NCI-H2196 (cell line): ENCODE measurements around the gene GPD1.
A peak's percentile ranks its signal among the peaks of the same experiment; 100 is the strongest.
"Not testable (repeated sequence)": the region's sequence is repeated elsewhere in the genome, so short reads cannot be mapped to it uniquely, and the experiment has no call there.

Experiments used
- DNase-seq: peaks from one replicate; lab custom pipeline; 2025; ENCODE audit not compliant: unreplicated experiment; lab: John Stamatoyannopoulos, UW

GPD1 gene

GRCh38 chr12:50073206-50073605, 30.6 kb upstream of the GPD1 start:
- DNase-seq, result no peak

GRCh38 chr12:50073712-50074111, 30.1 kb upstream of the GPD1 start:
- no peak for DNase-seq

- DNase-seq, result peak; percentile 86
Observed at GRCh38 chr12:50074936-50075807, 28.6 kb upstream of the GPD1 start.

GRCh38 chr12:50075808-50076170, 28.0 kb upstream of the GPD1 start:
- no peak for DNase-seq

GRCh38 chr12:50077099-50077498, 26.7 kb upstream of the GPD1 start:
- DNase-seq, result no peak

- no peak for DNase-seq
Observed at GRCh38 chr12:50078281-50078680, 25.5 kb upstream of the GPD1 start.

GRCh38 chr12:50079771-50080170, 24.0 kb upstream of the GPD1 start:
- DNase-seq, result no peak

GRCh38 chr12:50081096-50081808, 22.6 kb upstream of the GPD1 start:
- no peak for DNase-seq

GRCh38 chr12:50082644-50083043, 21.2 kb upstream of the GPD1 start:
- no peak for DNase-seq

- no peak for DNase-seq
Observed at GRCh38 chr12:50083301-50083700, 20.5 kb upstream of the GPD1 start.

- DNase-seq, result not testable (repeated sequence)
Observed at GRCh38 chr12:50084409-50084774, 19.4 kb upstream of the GPD1 start.

GRCh38 chr12:50084775-50085614, 18.8 kb upstream of the GPD1 start, which contains the start of gene SMARCD1:
Gene SMARCD1 (plus strand): TSS chr12:50085342. CDS start chr12:50085370, 28 bp downstream.
- peak; percentile 95 for DNase-seq

GRCh38 chr12:50085615-50086072, 18.2 kb upstream of the GPD1 start:
- no peak for DNase-seq

- peak; percentile 31 for DNase-seq
Observed at GRCh38 chr12:50086148-50086547, 17.7 kb upstream of the GPD1 start.

GRCh38 chr12:50087151-50087550, 16.7 kb upstream of the GPD1 start:
- DNase-seq, result no peak

GRCh38 chr12:50087995-50088394, 15.8 kb upstream of the GPD1 start:
- DNase-seq, result no peak

GRCh38 chr12:50088577-50089335, 15.1 kb upstream of the GPD1 start:
- DNase-seq, result peak; percentile 87

- DNase-seq, result no peak
Observed at GRCh38 chr12:50089730-50090129, 14.1 kb upstream of the GPD1 start.

GRCh38 chr12:50090391-50090790, 13.4 kb upstream of the GPD1 start:
- no peak for DNase-seq

GRCh38 chr12:50097952-50098351, 5.9 kb upstream of the GPD1 start:
- no peak for DNase-seq
